Measurements from ENCODE around the gene BBOX1. TPM values are rescaled to one million over a fixed set of nuclear protein-coding genes. Genes with fewer than 3 reads are reported as not detected.

Gene BBOX1, protein sequence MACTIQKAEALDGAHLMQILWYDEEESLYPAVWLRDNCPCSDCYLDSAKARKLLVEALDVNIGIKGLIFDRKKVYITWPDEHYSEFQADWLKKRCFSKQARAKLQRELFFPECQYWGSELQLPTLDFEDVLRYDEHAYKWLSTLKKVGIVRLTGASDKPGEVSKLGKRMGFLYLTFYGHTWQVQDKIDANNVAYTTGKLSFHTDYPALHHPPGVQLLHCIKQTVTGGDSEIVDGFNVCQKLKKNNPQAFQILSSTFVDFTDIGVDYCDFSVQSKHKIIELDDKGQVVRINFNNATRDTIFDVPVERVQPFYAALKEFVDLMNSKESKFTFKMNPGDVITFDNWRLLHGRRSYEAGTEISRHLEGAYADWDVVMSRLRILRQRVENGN
- total RNA-seq = 0.64 and 2.7 TPM in 2 replicates

DNA sequence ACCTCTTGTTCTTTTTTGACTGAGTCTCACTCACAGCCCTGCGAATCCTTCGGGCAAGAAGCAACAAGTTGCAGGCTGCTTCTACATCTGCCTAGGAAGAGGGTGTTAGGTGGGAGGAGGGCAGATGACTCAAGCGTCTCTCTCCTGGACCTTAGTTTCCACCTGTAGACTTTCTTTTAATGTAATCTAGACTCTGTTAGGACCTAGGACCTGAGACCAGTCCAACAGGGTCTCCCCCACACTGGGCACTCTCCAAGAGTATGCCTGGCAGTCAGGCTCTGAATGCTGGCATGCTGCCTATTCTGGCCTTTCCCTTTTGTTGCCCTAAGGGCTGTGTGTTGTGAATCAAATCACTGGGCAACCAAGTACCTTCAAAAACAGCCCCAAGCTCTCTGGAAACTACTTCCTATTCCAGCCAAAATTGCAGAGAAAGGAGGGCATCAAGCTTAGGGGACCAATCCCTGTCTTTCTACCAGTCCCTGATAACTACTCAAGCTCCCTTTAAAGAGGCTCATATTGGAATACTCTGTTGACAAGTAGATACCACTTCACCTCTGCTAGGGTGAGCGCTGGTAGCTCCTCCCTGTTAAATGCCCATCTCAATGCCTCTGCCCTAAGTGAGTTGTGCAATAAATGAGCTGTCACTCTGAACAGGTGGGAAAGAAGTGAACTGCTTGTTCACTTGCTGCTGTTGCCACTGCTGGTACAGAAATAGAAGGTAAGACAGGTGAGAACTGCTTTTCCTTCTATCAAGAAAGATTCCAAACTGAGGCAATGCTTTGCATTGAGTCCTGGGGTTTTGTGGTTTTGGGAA is at the start of gene BBOX1:
Gene BBOX1 (plus strand): TSS at position 514 of the 814 bp plus-strand sequence. CDS start 14,616 bp downstream, outside the sequence.

DNA sequence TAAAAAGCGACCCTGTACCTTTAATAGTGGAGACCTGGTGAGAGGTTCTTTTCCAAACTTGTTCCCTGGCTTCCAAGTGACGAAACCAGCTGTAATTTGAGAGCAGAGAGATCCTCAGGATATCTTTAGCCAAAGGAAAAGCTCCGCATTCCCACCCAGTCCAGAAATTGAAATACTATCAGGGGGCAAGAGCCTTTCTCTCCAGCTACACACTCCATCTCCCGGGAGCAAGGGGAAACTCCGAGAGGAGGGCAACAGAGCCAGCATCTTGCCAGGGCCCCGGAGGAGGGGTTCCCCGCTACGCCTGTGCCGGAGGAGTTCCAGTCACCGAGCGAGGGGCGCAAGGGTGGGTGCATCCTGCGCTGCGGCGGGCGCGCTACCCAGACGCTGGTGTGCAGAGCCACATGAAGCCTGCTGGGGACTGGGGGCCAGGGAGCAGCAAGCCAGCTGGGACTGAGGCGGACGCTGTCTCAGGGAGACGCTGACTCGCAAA is 46.6 kb upstream of the BBOX1 start, which contains the start of gene FIBIN:
Gene FIBIN (plus strand): TSS at position 148 of the 493 bp plus-strand sequence. CDS start 415 bp downstream, outside the sequence.

Other genes starting within 250 kb of the BBOX1 start
- 4.3 and 9.2 TPM in 2 replicates for gene FIBIN, start 46.7 kb upstream of the BBOX1 start, total RNA-seq